GM23338 (cell line): Measurements from ENCODE around the gene SUSD4. TPM values are rescaled to one million over a fixed set of nuclear protein-coding genes. Genes with fewer than 3 reads are reported as not detected.

Experiments used
- ATAC-seq: fragments of 200-7000 bp; cut with Tn5 transposase; 3 replicates; pipeline ENCODE4 v1.9.1; 2020
- DNase-seq: peaks from one replicate; pipeline ENCODE4 v3.0.0-alpha.2; 2015; ENCODE audit warnings: low spot score
- H2AFZ ChIP-seq: fragments of 200-600 bp; sonication (generic); 2 replicates; pipeline ENCODE4 v1.8.0; 2016; ENCODE audit warnings: antibody characterized with exemption, mild to moderate bottlenecking, moderate library complexity
- H3F3A ChIP-seq: fragments of 200-600 bp; sonication (generic); replicated peaks from 2 replicates; pipeline ENCODE4 v1.8.0; 2017; ENCODE audit warnings: antibody characterized with exemption, mixed run types, low read depth
- H3K27ac ChIP-seq: fragments of 200-600 bp; sonication (generic); 2 replicates; pipeline ENCODE4 v1.6.1; 2016; ENCODE audit warnings: low read depth
- H3K27me3 ChIP-seq: fragments of 200-600 bp; sonication (generic); 2 replicates; pipeline ENCODE4 v1.8.0; 2016; ENCODE audit warnings: mild to moderate bottlenecking, mixed run types, moderate library complexity; ENCODE audit not compliant: insufficient read depth
- H3K36me3 ChIP-seq: fragments of 200-600 bp; sonication (generic); 2 replicates; pipeline ENCODE4 v1.8.0; 2016; ENCODE audit warnings: mild to moderate bottlenecking; ENCODE audit not compliant: insufficient read depth
- H3K4me1 ChIP-seq: fragments of 200-600 bp; sonication (generic); 2 replicates; pipeline ENCODE4 v1.8.0; 2016; ENCODE audit warnings: mild to moderate bottlenecking, moderate library complexity; ENCODE audit not compliant: insufficient read depth
- H3K4me2 ChIP-seq: fragments of 200-600 bp; sonication (generic); 2 replicates; pipeline ENCODE4 v1.7.1; 2017; ENCODE audit warnings: mixed run types
- H3K4me3 ChIP-seq: fragments of 200-600 bp; sonication (generic); 2 replicates; pipeline ENCODE4 v1.6.1; 2016; ENCODE audit warnings: mixed run types
- H3K79me2 ChIP-seq: fragments of 200-600 bp; sonication (generic); replicated peaks from 2 replicates; pipeline ENCODE4 v1.8.0; 2017; ENCODE audit warnings: mild to moderate bottlenecking; ENCODE audit not compliant: insufficient read depth
- H3K9me2 ChIP-seq: fragments of 200-600 bp; sonication (generic); 2 replicates; pipeline ENCODE4 v1.8.0; 2017; ENCODE audit not compliant: insufficient read depth
- H4K20me1 ChIP-seq: fragments of 200-600 bp; sonication (generic); replicated peaks from 2 replicates; pipeline ENCODE4 v1.8.0; 2017; ENCODE audit warnings: mild to moderate bottlenecking; ENCODE audit not compliant: insufficient read depth
- H3K27ac Mint-ChIP-seq: 2 replicates; pipeline ENCODE4 v1.8.0; 2020; ENCODE audit warnings: inconsistent platforms, mild to moderate bottlenecking, moderate library complexity, mixed read lengths
- H3K27me3 Mint-ChIP-seq: 3 replicates; pipeline ENCODE4 v1.8.0; 2022; ENCODE audit warnings: low read depth, mild to moderate bottlenecking, moderate library complexity, mixed read lengths, inconsistent platforms; ENCODE audit not compliant: insufficient read depth, poor library complexity
- H3K36me3 Mint-ChIP-seq: 3 replicates; pipeline ENCODE4 v1.8.0; 2021; ENCODE audit warnings: low read depth, mild to moderate bottlenecking, inconsistent platforms, moderate library complexity, mixed read lengths
- H3K4me1 Mint-ChIP-seq: 3 replicates; pipeline ENCODE4 v1.8.0; 2020; ENCODE audit warnings: mild to moderate bottlenecking, inconsistent platforms, mixed read lengths
- H3K4me3 Mint-ChIP-seq: 3 replicates; pipeline ENCODE4 v1.8.0; 2021; ENCODE audit warnings: moderate library complexity, mild to moderate bottlenecking, inconsistent platforms, mixed read lengths
- H3K9me3 Mint-ChIP-seq: 3 replicates; pipeline ENCODE4 v1.8.0; 2020; ENCODE audit warnings: moderate library complexity, mild to moderate bottlenecking, inconsistent platforms, mixed read lengths
- CREB1 ChIP-seq: fragments of 250-450 bp; sonication (Bioruptor Pico); IDR thresholded peaks from 2 replicates; pipeline ENCODE4 v1.5.0; 2020; ENCODE audit warnings: low read depth, mild to moderate bottlenecking, moderate library complexity
- CTCF ChIP-seq, 2 experiments: fragments of 200-600 bp in 1 of 2; sonication (generic) in 1 of 2; conservative IDR thresholded peaks; 2 replicates each; pipeline versions ENCODE4 v1.5.1 to v1.6.1; 2016 to 2017; ENCODE audit warnings: antibody characterized with exemption in 2 of 2, low read depth in 2 of 2, mild to moderate bottlenecking in 2 of 2, moderate library complexity in 1 of 2
- EZH2 ChIP-seq: fragments of 200-600 bp; sonication (generic); IDR thresholded peaks from one replicate; pipeline ENCODE4 v1.8.0; 2017; ENCODE audit warnings: antibody characterized with exemption, mild to moderate bottlenecking, low read depth; ENCODE audit not compliant: unreplicated experiment
- EZH2phosphoT487 ChIP-seq: fragments of 200-600 bp; sonication (generic); IDR thresholded peaks from one replicate; pipeline ENCODE4 v1.8.1; 2018; ENCODE audit warnings: antibody characterized with exemption; ENCODE audit not compliant: unreplicated experiment
- NANOG ChIP-seq: IDR thresholded peaks from 2 replicates; pipeline ENCODE4 v1.6.1; 2016; ENCODE audit warnings: antibody characterized with exemption, borderline replicate concordance
- REST ChIP-seq: IDR thresholded peaks from one replicate; pipeline ENCODE4 v1.6.1; 2018; ENCODE audit warnings: antibody characterized with exemption; ENCODE audit not compliant: unreplicated experiment
- STAT1 ChIP-seq: IDR thresholded peaks from one replicate; pipeline ENCODE4 v1.6.1; 2016; ENCODE audit warnings: antibody characterized with exemption; ENCODE audit not compliant: unreplicated experiment
- ZNF114 ChIP-seq: fragments of 250-450 bp; sonication (Bioruptor Pico); IDR thresholded peaks from 2 replicates; pipeline ENCODE4 v1.5.0; 2020; ENCODE audit warnings: mild to moderate bottlenecking, moderate library complexity
- ZNF462 ChIP-seq: fragments of 250-450 bp; sonication (Bioruptor Pico); IDR thresholded peaks from 2 replicates; pipeline ENCODE4 v1.5.0; 2020; ENCODE audit warnings: mild to moderate bottlenecking, moderate library complexity
- polyA plus RNA-seq: library from polyadenylated mRNA; unstranded; fragments of >200 nt; fragmentation: Nextera tagmentation; extraction: Ambion mirVana; gene quantifications from 2 replicates; pipeline ENCODE4 v1.2.1, GENCODE V29; 2016
- total RNA-seq: library from RNA; depleted of rRNA; stranded (reverse); fragments of >200 nt; shearing (Covaris generic); gene quantifications from 2 replicates; pipeline ENCODE4 v1.2.3, GENCODE V29; 2014

SUSD4 gene
- total and polyA plus RNA-seq, 2 experiments from 2014 or later = 2.3 to 3.6 TPM

GRCh38 chr1:223326776-223327175 lies 37.2 kb downstream of the SUSD4 start (continued):
- TF ChIP-seq REST (no peak), STAT1 (no peak), CREB1 (no peak)

GRCh38 chr1:223323491-223324484 lies 40.2 kb downstream of the SUSD4 start:
- ATAC-seq (no peak), DNase-seq (no peak)
- Histone ChIP-seq H3K4me3 (no peak overlapping the region), H3K4me2 (no peak overlapping the region), H3K36me3 (no peaks in the 10 kb centered on the region), H3K79me2 (no peaks in the 10 kb centered on the region), H3K27me3 (no peaks in the 10 kb centered on the region), H3K27ac (no peak overlapping the region), H3F3A (no peaks in the 10 kb centered on the region), H4K20me1 (no peaks in the 10 kb centered on the region), H2AFZ (no peak overlapping the region), H3K4me1 (peaks cover 7% of the 10 kb centered on the region; the same call in 1 of the 2 replicates), H3K9me2 (0 out of 2 replicates have a peak, but pooled peaks cover 3% of the 10 kb centered on the region)
- Mint-ChIP-seq H3K4me3 (no peak overlapping the region), H3K4me1 (peaks cover 11% of the 10 kb centered on the region), H3K27ac (no peak overlapping the region), H3K27me3 (peaks cover 8% of the 10 kb centered on the region), H3K9me3 (no peaks in the 10 kb centered on the region), H3K36me3 (no peaks in the 10 kb centered on the region)
- TF ChIP-seq CTCF (conservative IDR thresholded peaks at IDR 0.05; ENCODE audit: low read depth in 2 of 2) (no peak), STAT1 (no peak), ZNF114 (no peak), NANOG (no peak), EZH2phosphoT487 (no peak), EZH2 (no peak), ZNF462 (CRISPR knock-in tag) (no peak)
